ENCODE data around the gene LIME1. TPM values are rescaled to one million over a fixed set of nuclear protein-coding genes. Genes with fewer than 3 reads are reported as not detected.
A peak's percentile ranks its signal among the peaks of the same experiment; 100 is the strongest.

Gene LIME1
- total RNA-seq, 8 experiments from 2014 or later: 2.5 to 8.8 (median 3.9) TPM

DNA sequence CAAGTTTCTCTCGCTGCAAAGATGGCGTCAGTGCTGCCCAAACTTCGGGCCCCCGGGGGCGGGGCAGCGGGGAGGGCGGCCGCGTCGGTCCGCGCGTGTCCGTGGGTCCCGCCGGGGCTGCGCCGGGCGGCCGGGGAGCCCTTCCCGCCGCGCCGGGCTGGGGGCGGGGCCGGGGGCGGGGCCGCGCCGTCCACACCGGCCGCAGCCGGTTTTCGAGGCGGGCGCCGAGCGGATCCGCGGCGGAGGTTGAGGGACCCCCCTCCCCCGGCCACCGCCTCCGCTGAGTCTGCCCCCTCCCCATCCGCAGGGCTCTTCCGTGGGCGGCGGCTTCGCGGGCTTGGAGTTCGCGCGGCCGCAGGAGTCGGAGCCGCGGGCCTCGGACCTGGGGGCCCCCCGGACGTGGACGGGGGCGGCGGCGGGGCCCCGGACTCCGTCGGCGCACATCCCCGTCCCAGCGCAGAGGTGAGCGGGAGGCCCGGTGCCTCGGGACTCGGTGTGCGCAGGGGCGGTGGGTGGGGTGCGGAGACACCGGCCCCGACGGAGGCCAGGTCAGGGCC lies 3.7 kb downstream of the LIME1 start:
- in situ Hi-C loops (cut with MboI; ENCODE audit: low pct_unique_long_range_greater_than_20kb in 2 of 9, low sequenced_read_pairs in 9 of 9, unreplicated experiment in 9 of 9): no loop called here
- peak; percentile 4 to 51 (median 32) for ATAC-seq (replicated peaks in 6 of 8)
- 0% methylated on average over 1 of the region's 80 CpGs; no CpG with 5 or more reads in 9 of the 10 experiments for WGBS, 10 experiments
- Histone ChIP-seq H3K4me3 (peak overlapping the region; percentile 56 to 81 (median 80)), H3K27ac (peak overlapping the region; percentile 86 to 94), H3K4me1 (replicated peaks in 1 of 2) (peaks cover 17 to 26% of the 10 kb centered on the region in 2 donors)

GRCh38 chr20:63740627-63741353 lies 4.3 kb downstream of the LIME1 start:
- peaks cover 17 to 26% of the 10 kb centered on the region in 2 donors for H3K4me1 ChIP-seq (replicated peaks in 1 of 2)
- in situ Hi-C loops (cut with MboI; ENCODE audit: low pct_unique_long_range_greater_than_20kb in 2 of 9, low sequenced_read_pairs in 9 of 9, unreplicated experiment in 9 of 9): no loop called here
- ATAC-seq (replicated peaks in 6 of 8): peak; percentile 22 to 75 (median 49)
- peak overlapping the region; percentile 56 to 81 (median 80) for H3K4me3 ChIP-seq
- H3K27ac ChIP-seq: peak overlapping the region; percentile 86 to 94
- WGBS, 10 experiments: 0% methylated on average over 1 to 3 of the region's 29 CpGs; no CpG with 5 or more reads in 5 of the 10 experiments

DNA sequence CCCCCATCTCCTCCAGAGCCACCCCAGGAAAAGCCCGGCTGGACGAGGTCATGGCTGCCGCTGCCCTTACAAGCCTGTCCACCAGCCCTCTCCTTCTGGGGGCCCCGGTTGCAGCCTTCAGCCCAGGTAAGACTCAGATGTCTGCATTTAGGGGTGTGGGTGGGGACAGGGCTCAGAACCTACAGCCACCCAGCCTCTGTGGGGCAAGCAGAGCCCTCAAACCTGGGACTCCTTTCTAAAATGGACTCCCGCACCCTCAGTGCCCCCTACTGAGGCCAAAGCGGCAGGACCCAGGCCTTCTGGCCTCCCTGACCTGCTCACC lies 4.9 kb downstream of the LIME1 start:
- WGBS, 10 experiments: 60% methylated on average over 1 of the region's 6 CpGs; no CpG with 5 or more reads in 9 of the 10 experiments
- peak overlapping the region; percentile 86 to 94 for H3K27ac ChIP-seq

GRCh38 chr20:63741676-63742380 lies 5.4 kb downstream of the LIME1 start:
- no peak for ATAC-seq (replicated peaks in 6 of 8)
- H3K4me3 ChIP-seq: peak overlapping the region in 4 of 5 donors; percentile 56 to 80 (median 78)

More for the DNA sequence above, 4.9 kb downstream of the LIME1 start:
- peak overlapping the region; percentile 56 to 81 (median 80) for H3K4me3 ChIP-seq
- H3K4me1 ChIP-seq (replicated peaks in 1 of 2): peaks cover 17 to 26% of the 10 kb centered on the region in 2 donors
- in situ Hi-C loops (cut with MboI; ENCODE audit: low pct_unique_long_range_greater_than_20kb in 2 of 9, low sequenced_read_pairs in 9 of 9, unreplicated experiment in 9 of 9): no loop called here
- ATAC-seq (replicated peaks in 6 of 8): no peak

DNA sequence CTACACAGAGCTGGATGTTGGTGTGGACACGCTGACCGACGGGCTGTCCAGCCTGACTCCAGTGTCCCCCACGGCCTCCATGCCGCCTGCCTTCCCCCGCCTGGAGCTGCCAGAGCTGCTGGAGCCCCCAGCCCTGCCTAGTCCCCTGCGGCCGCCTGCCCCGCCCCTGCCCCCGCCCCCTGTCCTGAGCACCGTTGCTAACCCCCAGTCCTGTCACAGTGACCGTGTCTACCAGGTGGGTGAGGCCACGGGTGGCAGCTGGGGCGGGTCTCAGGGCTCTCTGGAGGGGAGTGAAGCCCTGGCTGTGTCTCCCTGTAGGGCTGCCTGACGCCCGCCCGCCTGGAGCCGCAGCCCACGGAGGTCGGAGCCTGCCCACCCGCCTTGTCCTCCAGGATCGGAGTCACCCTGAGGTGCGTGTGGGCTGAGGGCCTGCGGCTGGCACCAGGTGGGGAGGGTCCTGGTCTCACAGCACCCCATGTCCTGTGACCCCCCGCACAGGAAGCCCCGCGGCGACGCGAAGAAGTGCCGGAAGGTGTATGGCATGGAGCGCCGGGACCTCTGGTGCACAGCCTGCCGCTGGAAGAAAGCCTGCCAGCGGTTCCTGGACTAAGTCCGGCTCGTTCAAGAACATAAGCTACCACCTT lies 6.0 kb downstream of the LIME1 start:
- Histone ChIP-seq H3K4me1 (replicated peaks in 1 of 2) (peaks cover 17 to 21% of the 10 kb centered on the region in 2 donors), H3K4me3 (no peak overlapping the region), H3K27ac (no peak overlapping the region)
- 80% methylated on average over 2 of the region's 37 CpGs; no CpG with 5 or more reads in 9 of the 10 experiments for WGBS, 10 experiments
- no peak for ATAC-seq (replicated peaks in 6 of 8)
- in situ Hi-C loops (cut with MboI; ENCODE audit: low pct_unique_long_range_greater_than_20kb in 2 of 9, low sequenced_read_pairs in 9 of 9, unreplicated experiment in 9 of 9): no loop called here

More at GRCh38 chr20:63741676-63742380, 5.4 kb downstream of the LIME1 start:
- Histone ChIP-seq H3K27ac (peak overlapping the region; percentile 86 to 94), H3K4me1 (replicated peaks in 1 of 2) (peaks cover 17 to 26% of the 10 kb centered on the region in 2 donors)
- in situ Hi-C loops (cut with MboI; ENCODE audit: low pct_unique_long_range_greater_than_20kb in 2 of 9, low sequenced_read_pairs in 9 of 9, unreplicated experiment in 9 of 9): no loop called here
- WGBS, 10 experiments: 100% methylated on average over 2 of the region's 30 CpGs; no CpG with 5 or more reads in 9 of the 10 experiments

DNA sequence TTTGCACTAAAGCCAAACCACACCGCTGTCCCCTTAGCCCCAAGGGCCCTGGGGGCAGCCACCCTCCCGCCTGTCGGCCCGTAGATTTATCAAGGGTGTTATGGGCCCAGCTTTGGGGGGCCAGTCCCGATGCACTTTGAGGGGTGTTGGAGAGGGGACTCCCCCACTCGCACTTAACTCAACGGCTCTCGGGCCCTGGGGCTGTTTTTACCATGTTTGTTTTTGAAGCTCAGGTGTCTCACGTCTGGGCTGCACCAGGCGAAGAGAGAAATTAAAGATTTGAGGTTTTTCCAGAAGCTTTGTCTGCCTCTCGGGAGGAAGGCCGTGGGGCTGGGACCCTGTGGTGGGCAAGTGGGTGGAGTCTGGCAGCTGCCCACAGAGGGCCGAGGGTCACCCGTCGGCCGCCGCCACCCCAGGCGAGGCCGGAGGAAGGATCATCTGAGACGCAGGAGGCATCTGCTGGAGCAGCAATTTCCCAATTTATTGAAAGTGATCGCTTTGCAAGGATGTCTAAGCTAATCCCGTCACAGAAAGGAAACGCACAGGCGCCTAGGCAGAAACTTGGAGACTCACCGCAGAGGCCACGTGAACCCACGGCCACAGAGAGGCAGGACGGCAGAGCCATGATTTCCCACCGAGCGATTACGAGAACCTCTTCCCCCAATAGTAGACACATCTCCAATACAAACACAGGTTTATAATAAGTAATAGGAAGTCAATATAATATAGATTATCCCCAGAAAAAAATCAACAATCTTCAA lies 6.9 kb downstream of the LIME1 start:
- Histone ChIP-seq H3K27ac (no peak overlapping the region), H3K4me3 (no peak overlapping the region), H3K4me1 (replicated peaks in 1 of 2) (peaks cover 12 to 13% of the 10 kb centered on the region in 2 donors)
- in situ Hi-C loops (cut with MboI; ENCODE audit: low pct_unique_long_range_greater_than_20kb in 2 of 9, low sequenced_read_pairs in 9 of 9, unreplicated experiment in 9 of 9): no loop called here
- no peak for ATAC-seq (replicated peaks in 6 of 8)
- WGBS, 10 experiments: 80 to 100% (median 97%) methylated on average over 1 to 17 of the region's 31 CpGs; no CpG with 5 or more reads in 2 of the 10 experiments

- H3K4me3 ChIP-seq: no peak overlapping the region
- ATAC-seq (replicated peaks in 6 of 8): no peak
- H3K4me1 ChIP-seq (replicated peaks in 1 of 2): peaks cover 8 to 9% of the 10 kb centered on the region in 2 donors
- WGBS, 10 experiments: 80 to 100% (median 83%) methylated on average over 1 of the region's 4 CpGs; no CpG with 5 or more reads in 7 of the 10 experiments
- no peak overlapping the region for H3K27ac ChIP-seq
- in situ Hi-C loops (cut with MboI; ENCODE audit: low pct_unique_long_range_greater_than_20kb in 2 of 9, low sequenced_read_pairs in 9 of 9, unreplicated experiment in 9 of 9): no loop called here
These were observed 7.7 kb downstream of the LIME1 start for GRCh38 chr20:63744158-63744557.

DNA sequence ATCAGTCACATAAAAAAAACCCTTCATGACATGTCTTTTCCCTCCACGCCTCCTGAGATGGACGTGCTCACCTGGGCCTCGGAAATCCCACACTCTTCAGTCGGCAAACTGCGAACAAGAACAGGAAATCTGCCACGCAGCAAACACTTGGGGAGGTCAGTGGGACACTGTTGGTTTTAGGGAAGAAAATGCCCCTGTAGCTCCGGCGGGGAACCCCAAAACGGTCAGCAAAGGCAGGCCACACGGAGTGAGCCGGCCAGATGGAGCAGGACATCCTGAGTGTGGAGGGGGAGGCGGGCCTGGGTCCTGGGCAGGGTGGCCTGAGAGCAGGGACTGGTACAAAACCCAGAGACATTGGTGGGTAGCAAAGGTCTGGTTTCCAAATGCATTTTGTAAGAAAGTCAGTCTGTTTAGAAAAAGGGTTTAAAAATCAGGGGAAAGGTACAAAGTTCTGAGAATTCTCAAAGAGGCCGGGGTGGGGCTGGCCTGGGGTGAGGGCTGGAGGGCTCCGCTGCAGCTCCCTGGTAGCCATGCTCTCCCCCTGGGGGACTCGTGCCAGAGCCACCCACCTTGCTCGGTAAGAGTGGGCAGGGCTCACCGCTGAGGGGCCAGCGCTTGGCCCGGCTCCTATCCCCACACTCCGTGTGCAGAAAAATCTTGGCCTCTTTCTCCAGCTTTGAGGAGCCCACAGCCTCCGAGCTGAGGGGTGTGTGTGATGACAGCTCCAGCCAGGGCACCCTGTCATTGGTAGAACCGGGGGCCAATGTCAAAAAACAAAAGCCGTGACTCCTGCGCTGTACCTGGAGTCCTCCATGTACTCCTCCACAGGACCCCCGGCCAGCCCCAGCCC lies 8.3 kb downstream of the LIME1 start:
- ATAC-seq (replicated peaks in 6 of 8): no peak
- Histone ChIP-seq H3K27ac (no peak overlapping the region), H3K4me1 (replicated peaks in 1 of 2) (peaks cover 8 to 9% of the 10 kb centered on the region in 2 donors), H3K4me3 (no peak overlapping the region)
- in situ Hi-C loops (cut with MboI; ENCODE audit: low pct_unique_long_range_greater_than_20kb in 2 of 9, low sequenced_read_pairs in 9 of 9, unreplicated experiment in 9 of 9): no loop called here
- WGBS, 10 experiments: 60 to 100% (median 93%) methylated on average over 1 to 7 of the region's 25 CpGs; no CpG with 5 or more reads in 5 of the 10 experiments

- in situ Hi-C loops (cut with MboI; ENCODE audit: low pct_unique_long_range_greater_than_20kb in 2 of 9, low sequenced_read_pairs in 9 of 9, unreplicated experiment in 9 of 9): no loop called here
- no peak overlapping the region for H3K4me3 ChIP-seq
- ATAC-seq (replicated peaks in 6 of 8): no peak
- peaks cover 8 to 9% of the 10 kb centered on the region in 2 donors for H3K4me1 ChIP-seq (replicated peaks in 1 of 2)
- WGBS, 10 experiments: 58 to 92% (median 79%) methylated on average over 1 to 4 of the region's 15 CpGs; no CpG with 5 or more reads in 5 of the 10 experiments
- no peak overlapping the region for H3K27ac ChIP-seq
These were observed 9.0 kb downstream of the LIME1 start for GRCh38 chr20:63745424-63745805.

DNA sequence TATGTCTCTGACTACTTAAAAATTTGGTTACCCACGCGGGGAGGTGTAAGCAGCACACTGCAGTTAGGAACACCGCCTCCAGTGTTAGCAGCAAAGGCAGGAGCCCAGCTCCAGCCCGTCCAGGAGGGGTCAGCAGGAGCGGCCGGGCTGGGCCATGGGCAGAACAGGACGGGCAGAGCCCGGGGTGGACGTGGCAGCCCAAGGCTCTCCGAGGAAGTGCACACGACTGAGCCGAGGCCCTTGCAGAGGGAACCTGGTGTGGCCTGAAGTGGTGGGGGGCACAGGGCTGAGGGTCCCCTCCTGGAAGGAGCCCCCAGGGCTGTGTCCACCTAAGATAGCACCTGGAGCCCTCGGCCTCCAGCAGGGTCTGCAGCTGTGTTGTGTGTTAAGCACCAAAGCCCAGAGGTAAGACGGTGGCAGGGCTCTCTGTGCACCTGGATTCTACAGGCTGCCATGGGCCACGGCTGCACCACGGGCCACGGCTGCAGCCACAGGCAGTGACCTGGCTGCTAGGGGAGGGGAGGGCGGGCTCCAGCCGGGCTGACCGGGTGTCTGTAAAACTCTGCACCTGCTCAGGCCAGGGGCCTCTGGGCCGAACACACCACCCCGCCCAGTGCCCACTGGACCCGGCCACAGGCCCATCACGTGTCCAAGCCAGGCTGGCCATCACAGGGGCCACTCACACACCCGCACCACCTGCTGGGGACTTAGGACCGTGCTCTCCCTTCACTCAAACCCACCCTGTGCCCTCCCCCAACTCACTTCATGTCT lies 9.7 kb downstream of the LIME1 start:
- Histone ChIP-seq H3K4me1 (replicated peaks in 1 of 2) (peaks cover 8 to 10% of the 10 kb centered on the region in 2 donors), H3K27ac (no peak overlapping the region), H3K4me3 (no peak overlapping the region)
- WGBS, 10 experiments: 73 to 100% (median 83%) methylated on average over 1 to 8 of the region's 26 CpGs; no CpG with 5 or more reads in 3 of the 10 experiments
- in situ Hi-C loops (cut with MboI; ENCODE audit: low pct_unique_long_range_greater_than_20kb in 2 of 9, low sequenced_read_pairs in 9 of 9, unreplicated experiment in 9 of 9): no loop called here
- peak in 3 of 8 experiments; percentile 4 to 12 (median 6) for ATAC-seq (replicated peaks in 6 of 8)

DNA sequence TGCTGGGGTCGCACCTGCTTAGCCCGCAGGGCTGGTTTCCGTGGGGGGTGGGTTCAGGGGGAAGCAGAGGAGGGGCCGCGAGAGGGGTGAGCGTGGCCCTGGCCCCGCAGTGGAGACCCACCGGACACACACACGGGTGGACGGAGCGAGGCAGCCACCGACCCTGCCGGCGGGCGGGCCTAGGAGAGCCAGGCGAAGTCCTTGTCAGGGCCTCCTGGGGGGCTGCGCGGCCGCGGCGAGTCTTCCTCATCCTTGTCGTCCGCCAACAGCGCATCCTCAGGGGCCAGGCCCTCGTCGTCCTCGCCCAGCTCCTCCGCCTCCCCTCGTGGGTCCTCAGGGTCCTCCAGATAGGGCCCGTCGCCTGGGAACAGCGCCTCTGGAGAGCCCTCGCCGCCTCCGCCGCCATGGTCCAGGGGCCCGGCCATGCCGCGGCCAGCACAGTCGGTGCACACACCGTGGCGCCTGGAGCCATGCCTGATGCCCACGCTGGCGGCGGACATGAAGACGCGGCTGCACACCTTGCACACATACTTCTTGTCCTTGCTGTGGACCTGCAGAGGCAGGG lies 10.4 kb downstream of the LIME1 start:
- Histone ChIP-seq H3K4me3 (no peak overlapping the region), H3K27ac (no peak overlapping the region), H3K4me1 (replicated peaks in 1 of 2) (peaks cover 1 to 6% of the 10 kb centered on the region in 2 donors)
- 85% methylated on average over 11 of the region's 47 CpGs; no CpG with 5 or more reads in 9 of the 10 experiments for WGBS, 10 experiments
- ATAC-seq (replicated peaks in 6 of 8): peak in 2 of 8 experiments; percentile 1
- in situ Hi-C loops (cut with MboI; ENCODE audit: low pct_unique_long_range_greater_than_20kb in 2 of 9, low sequenced_read_pairs in 9 of 9, unreplicated experiment in 9 of 9): no loop called here
